A673 (cell line): Measurements from ENCODE around the gene DHX34. TPM values are rescaled to one million over a fixed set of nuclear protein-coding genes. Genes with fewer than 3 reads are reported as not detected.

ENCODE experiments used
- BruUV-seq: library from RNA; stranded (reverse); fragments of 400-500 nt; replicated peaks from 2 replicates; lab custom pipeline; 2021; lab: Mats Ljungman, UMichigan
- CTCF ChIA-PET: fragments of 300-600 bp; sonication (Branson Sonifier 250); formaldehyde crosslinking; loops from one replicate; lab custom pipeline; 2022; ENCODE audit warnings: antibody characterized with exemption; lab: Charles Lee
- POLR2A ChIA-PET: fragments of 300-600 bp; sonication (Branson Sonifier 250); formaldehyde crosslinking; loops from one replicate; lab custom pipeline; 2022; ENCODE audit warnings: antibody characterized with exemption; ENCODE audit not compliant: low non-redundant PET; lab: Charles Lee
- DNase-seq: peaks from one replicate; pipeline ENCODE4 v3.0.0-alpha.2; 2015; ENCODE audit warnings: low spot score
- H3K27ac ChIP-seq: fragments of 200-600 bp; sonication (generic); 2 replicates; pipeline ENCODE4 v1.5.1; 2016; ENCODE audit warnings: mixed run types, low read depth, mild to moderate bottlenecking, mixed read lengths, antibody characterized with exemption, low read length; ENCODE audit not compliant: poor library complexity, severe bottlenecking
- H3K27me3 ChIP-seq: fragments of 200-600 bp; sonication (generic); replicated peaks from 2 replicates; pipeline ENCODE4 v1.6.1; 2017; ENCODE audit warnings: mixed run types, low read depth, mild to moderate bottlenecking, mixed read lengths, antibody characterized with exemption, low read length; ENCODE audit not compliant: insufficient read depth, poor library complexity
- H3K36me3 ChIP-seq: fragments of 200-600 bp; sonication (generic); 2 replicates; pipeline ENCODE4 v1.6.1; 2016; ENCODE audit warnings: mixed run types, mild to moderate bottlenecking, mixed read lengths, antibody characterized with exemption, low read length; ENCODE audit not compliant: insufficient read depth, poor library complexity, severe bottlenecking
- H3K4me1 ChIP-seq: fragments of 200-600 bp; sonication (generic); 2 replicates; pipeline ENCODE4 v1.6.1; 2017; ENCODE audit warnings: mixed run types, mild to moderate bottlenecking, mixed read lengths, antibody characterized with exemption, low read length; ENCODE audit not compliant: insufficient read depth, poor library complexity, severe bottlenecking
- H3K4me3 ChIP-seq: fragments of 200-600 bp; sonication (generic); 2 replicates; pipeline ENCODE4 v1.5.1; 2016; ENCODE audit warnings: low read depth, mixed run types, mild to moderate bottlenecking, mixed read lengths, low read length; ENCODE audit not compliant: poor library complexity, severe bottlenecking
- H3K9me3 ChIP-seq: fragments of 200-600 bp; sonication (generic); 2 replicates; pipeline ENCODE4 v1.6.1; 2016; ENCODE audit warnings: mixed run types, low read depth, mild to moderate bottlenecking, mixed read lengths, antibody characterized with exemption, low read length; ENCODE audit not compliant: poor library complexity, severe bottlenecking
- EZH2 ChIP-seq: fragments of 200-600 bp; sonication (generic); IDR thresholded peaks from 2 replicates; pipeline ENCODE4 v1.6.1; 2017; ENCODE audit warnings: borderline replicate concordance, low read depth, mild to moderate bottlenecking, mixed read lengths, antibody characterized with exemption, low read length; ENCODE audit not compliant: poor library complexity, severe bottlenecking
- intact Hi-C: fragments of 100-400 bp; cut with micrococcal nuclease; formaldehyde crosslinking; loops from one replicate; pipeline ENCODE4 v1.10.0; 2022; ENCODE audit not compliant: unreplicated experiment
- total RNA-seq: library from RNA; stranded (reverse); gene quantifications from 2 replicates; pipeline ENCODE4 v1.2.3, GENCODE V29; 2021
- TF ChIP-seq, protein P1 (sequence below): fragments of 300-800, 200-600 bp; sonication (generic); conservative IDR thresholded peaks from 2 replicates; pipeline ENCODE4 v1.5.1; 2017; ENCODE audit warnings: low read depth, mild to moderate bottlenecking, antibody characterized with exemption, low read length, moderate library complexity, mixed read lengths

The DHX34 gene
- total RNA-seq, 1 experiment from 2014 or later: 29.6 TPM

DNA sequence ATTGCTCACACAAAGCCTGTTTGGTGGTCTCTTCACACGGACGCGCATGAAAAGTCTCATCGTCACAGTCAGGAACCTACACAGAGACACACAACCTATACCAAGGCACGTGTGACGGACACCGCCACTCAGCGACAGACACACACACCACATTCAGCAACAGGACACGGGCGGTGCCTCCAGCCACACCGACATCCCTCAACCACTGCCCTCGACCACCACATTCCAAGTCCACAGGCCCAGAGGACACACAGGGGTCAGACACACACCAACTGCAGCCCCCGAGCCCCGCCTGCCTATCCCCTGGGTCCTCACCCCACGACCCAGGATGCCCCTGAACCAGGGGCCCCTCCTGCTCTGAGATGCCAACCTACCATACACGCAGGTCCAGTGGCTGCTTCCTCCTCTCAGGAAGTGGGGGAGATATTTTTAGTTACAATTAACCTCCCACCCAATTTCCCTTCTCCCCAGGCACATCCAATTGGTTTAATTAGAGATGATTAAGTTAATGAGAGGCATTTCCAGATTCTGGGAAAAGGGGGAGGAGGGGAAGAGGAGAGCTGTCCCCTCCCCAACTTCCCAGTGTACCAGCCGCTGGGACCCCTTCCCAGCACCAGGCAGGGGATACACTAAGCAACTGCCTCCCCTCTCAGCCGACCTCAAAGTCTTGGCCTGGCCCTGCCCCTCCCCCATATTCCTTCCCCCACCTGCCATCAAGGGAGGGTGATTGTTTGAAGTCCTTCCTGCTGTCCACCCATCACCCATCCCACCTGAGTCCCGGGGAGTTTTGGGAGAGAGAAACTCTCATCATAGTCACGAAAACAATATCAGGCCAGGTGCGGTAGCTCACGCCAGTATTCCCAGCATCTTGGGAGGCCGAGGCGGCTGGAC lies 49.8 kb downstream of the DHX34 start:
- no TSS peak for BruUV-seq
- no peak for DNase-seq
- H3K27ac ChIP-seq: no peak overlapping the region
- no peaks in the 10 kb centered on the region for H3K4me1 ChIP-seq
- POLR2A ChIA-PET: no interaction called here
- H3K4me3 ChIP-seq: no peak overlapping the region
- H3K27me3 ChIP-seq: no peaks in the 10 kb centered on the region
- intact Hi-C loops: no loop called here
- H3K9me3 ChIP-seq: no peaks in the 10 kb centered on the region
- no peak for TF ChIP-seq EZH2
- TF ChIP-seq, protein P1, sequence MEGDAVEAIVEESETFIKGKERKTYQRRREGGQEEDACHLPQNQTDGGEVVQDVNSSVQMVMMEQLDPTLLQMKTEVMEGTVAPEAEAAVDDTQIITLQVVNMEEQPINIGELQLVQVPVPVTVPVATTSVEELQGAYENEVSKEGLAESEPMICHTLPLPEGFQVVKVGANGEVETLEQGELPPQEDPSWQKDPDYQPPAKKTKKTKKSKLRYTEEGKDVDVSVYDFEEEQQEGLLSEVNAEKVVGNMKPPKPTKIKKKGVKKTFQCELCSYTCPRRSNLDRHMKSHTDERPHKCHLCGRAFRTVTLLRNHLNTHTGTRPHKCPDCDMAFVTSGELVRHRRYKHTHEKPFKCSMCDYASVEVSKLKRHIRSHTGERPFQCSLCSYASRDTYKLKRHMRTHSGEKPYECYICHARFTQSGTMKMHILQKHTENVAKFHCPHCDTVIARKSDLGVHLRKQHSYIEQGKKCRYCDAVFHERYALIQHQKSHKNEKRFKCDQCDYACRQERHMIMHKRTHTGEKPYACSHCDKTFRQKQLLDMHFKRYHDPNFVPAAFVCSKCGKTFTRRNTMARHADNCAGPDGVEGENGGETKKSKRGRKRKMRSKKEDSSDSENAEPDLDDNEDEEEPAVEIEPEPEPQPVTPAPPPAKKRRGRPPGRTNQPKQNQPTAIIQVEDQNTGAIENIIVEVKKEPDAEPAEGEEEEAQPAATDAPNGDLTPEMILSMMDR: no peak
- CTCF ChIA-PET: no interaction called here
- no peaks in the 10 kb centered on the region for H3K36me3 ChIP-seq

DNA sequence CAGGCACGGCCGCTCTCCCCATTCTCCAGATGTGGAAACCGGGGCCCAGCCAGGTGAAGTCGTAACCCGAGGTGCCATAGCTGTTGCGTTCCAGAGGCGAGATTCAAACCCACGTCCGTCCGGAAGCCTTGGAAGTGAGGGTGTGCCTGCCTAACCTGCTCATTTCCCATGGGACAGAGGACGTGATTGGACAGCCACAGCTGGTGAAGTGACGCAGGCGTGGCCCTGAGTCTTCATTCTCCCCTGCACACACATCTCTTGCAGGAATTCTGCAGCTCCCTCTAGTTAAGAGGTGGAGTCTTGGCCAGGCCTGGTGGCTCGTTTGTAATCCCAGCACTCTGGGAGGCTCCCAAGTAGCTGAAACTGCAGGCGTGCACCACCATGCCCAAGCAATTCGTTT lies 53.4 kb downstream of the DHX34 start:
- Histone ChIP-seq H3K36me3 (no peaks in the 10 kb centered on the region), H3K4me3 (no peak overlapping the region), H3K27me3 (no peaks in the 10 kb centered on the region), H3K9me3 (no peaks in the 10 kb centered on the region), H3K27ac (no peak overlapping the region), H3K4me1 (no peaks in the 10 kb centered on the region)
- intact Hi-C loops: no loop called here
- ChIA-PET CTCF (interaction anchor here (0.6 kb wide), 1 partner anchor 196 kb away, joined by 4 read pairs; no protein-coding TSS in a partner anchor), POLR2A (interaction anchor here (0.6 kb wide), 1 partner anchor 12 kb away, joined by 3 read pairs; no protein-coding TSS in a partner anchor)
- no peak for DNase-seq
- no TSS peak for BruUV-seq
- TF ChIP-seq, protein P1: no peak
- no peak for TF ChIP-seq EZH2

DNA sequence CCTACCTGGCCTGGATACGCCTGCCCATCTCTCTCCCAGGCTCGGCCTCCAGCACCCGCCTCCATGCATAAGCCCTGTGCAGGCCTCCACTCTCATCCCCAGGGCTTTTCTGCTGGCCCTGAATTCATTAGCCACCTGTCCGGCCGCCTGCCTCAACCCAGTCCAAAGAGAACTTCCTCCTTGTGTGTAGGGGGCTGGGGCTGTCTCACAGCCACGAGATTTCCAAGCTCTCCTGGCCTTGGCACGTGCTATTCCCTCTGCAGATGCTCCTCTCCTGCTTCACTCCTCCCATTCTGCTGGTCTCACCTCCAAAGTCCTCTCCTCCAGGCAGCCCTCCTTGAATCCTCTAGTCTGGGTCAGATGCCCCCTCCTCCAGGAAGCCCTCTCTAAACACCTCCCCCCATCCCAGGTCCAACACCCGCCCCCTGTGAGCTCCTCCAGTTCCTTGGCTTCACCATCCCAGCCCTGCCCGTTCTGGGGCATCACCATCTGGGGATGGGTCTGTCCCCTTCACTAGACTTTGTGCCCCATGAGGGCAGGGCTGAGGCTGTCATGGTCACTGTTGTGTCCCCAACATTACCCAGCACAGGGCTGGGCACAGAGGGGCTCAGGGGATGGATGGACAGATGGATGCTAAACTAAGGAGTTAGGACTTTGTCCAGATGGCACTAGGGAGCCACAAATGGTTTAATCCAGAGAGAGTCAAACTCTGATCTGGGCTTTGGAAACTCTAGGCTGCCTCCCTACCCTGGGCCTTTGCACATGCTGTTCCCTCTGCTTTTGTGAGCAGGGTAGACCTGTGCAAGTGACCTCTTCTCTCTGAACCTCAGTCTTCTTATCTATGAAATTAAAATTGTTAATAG lies 55.5 kb downstream of the DHX34 start:
- CTCF ChIA-PET: interaction anchor here (0.6 kb wide), 1 partner anchor 364 kb away, joined by 5 read pairs; no protein-coding TSS in a partner anchor
- TF ChIP-seq, protein P1: no peak
- no peak for TF ChIP-seq EZH2
- Histone ChIP-seq H3K4me3 (no peak overlapping the region), H3K9me3 (no peaks in the 10 kb centered on the region), H3K4me1 (no peaks in the 10 kb centered on the region), H3K36me3 (no peaks in the 10 kb centered on the region), H3K27me3 (no peaks in the 10 kb centered on the region), H3K27ac (no peak overlapping the region)
- BruUV-seq: no TSS peak
- DNase-seq: no peak
- intact Hi-C loops: no loop called here
- POLR2A ChIA-PET: interaction anchor here (0.7 kb wide), 1 partner anchor 283 kb away, joined by 14 read pairs; no protein-coding TSS in a partner anchor
